Uterus (tissue), 4 donors: ENCODE measurements around the gene DLGAP1. TPM values are rescaled to one million over a fixed set of nuclear protein-coding genes. Genes with fewer than 3 reads are reported as not detected.

Source experiments
- DNase-seq, 2 donors: peaks; one replicate each; pipeline ENCODE4 v3.0.0-alpha.2; 2019 to 2020
- H3K27ac ChIP-seq, 2 donors: fragments of 200-600 bp; sonication (generic); 1 replicate in 1 of 2; 2 replicates in 1 of 2; pipeline ENCODE4 v1.5.1; 2016 to 2018
- H3K27me3 ChIP-seq, 2 donors: fragments of 200-600 bp; sonication (generic); one replicate each; pipeline ENCODE4 v1.5.1; 2018 to 2019; ENCODE audit warnings: control low read depth in 1 of 2
- H3K36me3 ChIP-seq, 2 donors: fragments of 200-600 bp; sonication (generic); one replicate each; pipeline ENCODE4 v1.5.1; 2019; ENCODE audit warnings: control low read depth in 1 of 2
- H3K4me1 ChIP-seq, 2 donors: fragments of 200-600 bp; sonication (generic); one replicate each; pipeline ENCODE4 v1.5.1; 2018 to 2019; ENCODE audit warnings: control low read depth in 1 of 2
- H3K4me3 ChIP-seq, 2 donors: fragments of 200-600 bp; sonication (generic); 1 replicate in 1 of 2; 2 replicates in 1 of 2; pipeline ENCODE4 v1.5.1; 2018 to 2019; ENCODE audit warnings: mild to moderate bottlenecking in 1 of 2
- H3K9me3 ChIP-seq, 2 donors: fragments of 200-600 bp; sonication (generic); one replicate each; pipeline ENCODE4 v1.5.1; 2019; ENCODE audit warnings: control low read depth in 1 of 2
- POLR2A ChIP-seq, 2 donors: fragments of 450-650 bp; IDR thresholded peaks; one replicate each; pipeline ENCODE4 v1.6.1; 2016; ENCODE audit warnings: antibody characterized with exemption in 2 of 2, mild to moderate bottlenecking in 1 of 2, moderate library complexity in 1 of 2
- intact Hi-C: fragments of 100-400 bp; cut with DNase I; formaldehyde crosslinking; loops from one replicate; pipeline ENCODE4 v1.15.1; 2023; ENCODE audit warnings: low total_unique reads
- total RNA-seq, 4 donors: library from RNA; depleted of rRNA in 3 of 4; stranded (reverse); fragments of >200 nt in 3 of 4; gene quantifications; one replicate each; pipeline versions ENCODE4 v1.1.0 to v1.2.4, GENCODE V29; 2014 to 2023
- TF ChIP-seq, protein P1 (sequence below), 4 experiments: fragments of 200-600 bp in 2 of 4; fragments of 450-650 bp in 2 of 4; sonication (generic) in 2 of 4; IDR thresholded peaks; one replicate each; pipeline ENCODE4 v1.5.1; 2016 to 2019; ENCODE audit warnings: antibody characterized with exemption in 4 of 4, mild to moderate bottlenecking in 2 of 4, moderate library complexity in 1 of 4
- donor health status: DM: yes; HTN: yes; CAD: no.

The DLGAP1 gene
- total RNA-seq, 4 donors from 2014 or later = 1.0 to 9.6 (median 3.3) TPM

DNA sequence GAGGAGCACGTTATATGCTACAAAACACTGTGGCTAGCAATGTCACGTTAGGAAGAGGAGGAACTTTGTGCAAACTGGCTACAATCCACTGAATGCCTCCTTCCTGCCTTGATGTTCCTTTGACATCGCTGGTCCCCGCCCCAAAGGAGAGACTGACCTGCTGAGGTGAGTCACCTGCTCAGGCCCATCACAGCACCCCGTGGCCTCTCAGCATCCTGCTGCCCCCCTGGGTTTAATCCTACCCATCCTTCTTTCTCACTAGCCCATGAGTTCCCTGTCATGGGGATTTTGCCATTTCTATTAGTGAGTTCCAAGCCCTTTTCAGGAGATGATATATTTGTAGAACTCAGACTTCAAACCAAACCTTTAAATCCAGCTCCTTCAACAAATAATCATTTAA is 16.2 kb downstream of the DLGAP1 start:
- DNase-seq = no peak
- H3K27me3 ChIP-seq = no peaks in the 10 kb centered on the region
- no peaks in the 10 kb centered on the region for H3K36me3 ChIP-seq
- no peaks in the 10 kb centered on the region for H3K4me1 ChIP-seq
- intact Hi-C loops = no loop called here
- H3K27ac ChIP-seq = no peak overlapping the region
- no peak overlapping the region for H3K4me3 ChIP-seq
- TF ChIP-seq, protein P1, sequence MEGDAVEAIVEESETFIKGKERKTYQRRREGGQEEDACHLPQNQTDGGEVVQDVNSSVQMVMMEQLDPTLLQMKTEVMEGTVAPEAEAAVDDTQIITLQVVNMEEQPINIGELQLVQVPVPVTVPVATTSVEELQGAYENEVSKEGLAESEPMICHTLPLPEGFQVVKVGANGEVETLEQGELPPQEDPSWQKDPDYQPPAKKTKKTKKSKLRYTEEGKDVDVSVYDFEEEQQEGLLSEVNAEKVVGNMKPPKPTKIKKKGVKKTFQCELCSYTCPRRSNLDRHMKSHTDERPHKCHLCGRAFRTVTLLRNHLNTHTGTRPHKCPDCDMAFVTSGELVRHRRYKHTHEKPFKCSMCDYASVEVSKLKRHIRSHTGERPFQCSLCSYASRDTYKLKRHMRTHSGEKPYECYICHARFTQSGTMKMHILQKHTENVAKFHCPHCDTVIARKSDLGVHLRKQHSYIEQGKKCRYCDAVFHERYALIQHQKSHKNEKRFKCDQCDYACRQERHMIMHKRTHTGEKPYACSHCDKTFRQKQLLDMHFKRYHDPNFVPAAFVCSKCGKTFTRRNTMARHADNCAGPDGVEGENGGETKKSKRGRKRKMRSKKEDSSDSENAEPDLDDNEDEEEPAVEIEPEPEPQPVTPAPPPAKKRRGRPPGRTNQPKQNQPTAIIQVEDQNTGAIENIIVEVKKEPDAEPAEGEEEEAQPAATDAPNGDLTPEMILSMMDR (IDR thresholded peaks at IDR 0.05) = no peak
- TF ChIP-seq POLR2A (IDR thresholded peaks at IDR 0.05) = no peak
- H3K9me3 ChIP-seq = no peaks in the 10 kb centered on the region

DNA sequence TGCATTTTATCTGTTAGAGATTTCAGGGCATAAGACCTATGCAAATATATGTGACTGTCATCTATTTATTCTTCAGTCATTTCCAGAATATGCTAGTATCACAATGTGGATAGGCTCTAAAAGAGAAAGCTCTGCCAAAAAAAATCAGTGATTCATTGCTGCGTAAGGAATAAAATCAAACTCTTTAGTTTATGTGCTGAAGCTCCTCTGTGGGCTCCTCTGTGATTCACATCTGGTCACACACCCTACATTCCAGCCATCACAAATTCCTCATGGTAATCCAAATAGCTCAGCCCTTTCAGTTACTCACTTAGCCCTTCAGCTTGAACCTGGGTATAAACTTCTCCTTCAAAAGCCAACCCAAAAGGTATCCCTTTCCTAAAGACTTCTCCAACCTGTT is 21.4 kb downstream of the DLGAP1 start:
- H3K4me1 ChIP-seq = no peaks in the 10 kb centered on the region
- no peak for TF ChIP-seq POLR2A (IDR thresholded peaks at IDR 0.05)
- TF ChIP-seq, protein P1 (IDR thresholded peaks at IDR 0.05) = no peak

DNA sequence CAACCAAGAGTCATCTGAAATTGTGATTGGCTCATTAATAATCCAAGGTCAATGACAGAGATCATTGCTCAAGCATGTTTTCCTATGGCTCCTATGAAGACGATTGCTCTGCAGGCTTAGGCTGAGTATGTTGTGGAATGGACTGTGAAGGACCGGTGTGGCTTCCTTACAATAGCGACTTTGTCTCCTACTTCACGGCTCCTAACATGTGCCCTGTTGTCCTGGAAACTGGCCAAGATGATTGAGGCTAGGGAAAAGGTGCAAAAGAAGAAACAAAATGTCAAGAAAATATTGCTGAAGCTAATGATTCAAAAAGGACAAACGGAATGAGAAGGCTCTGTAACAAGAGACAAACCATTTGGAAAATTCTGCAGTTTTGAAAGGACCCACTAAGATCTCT is 24.3 kb downstream of the DLGAP1 start:
- Histone ChIP-seq H3K4me1 (no peaks in the 10 kb centered on the region), H3K36me3 (no peaks in the 10 kb centered on the region), H3K27ac (no peak overlapping the region), H3K9me3 (no peaks in the 10 kb centered on the region), H3K27me3 (no peaks in the 10 kb centered on the region), H3K4me3 (no peak overlapping the region)
- intact Hi-C loops = no loop called here
- TF ChIP-seq, protein P1 (IDR thresholded peaks at IDR 0.05) = no peak
- no peak for TF ChIP-seq POLR2A (IDR thresholded peaks at IDR 0.05)
- DNase-seq = no peak

More for the DNA sequence above, 21.4 kb downstream of the DLGAP1 start:
- intact Hi-C loops = no loop called here
- Histone ChIP-seq H3K27ac (no peak overlapping the region), H3K27me3 (no peaks in the 10 kb centered on the region), H3K9me3 (no peaks in the 10 kb centered on the region), H3K4me3 (no peak overlapping the region), H3K36me3 (no peaks in the 10 kb centered on the region)
- no peak for DNase-seq

DNA sequence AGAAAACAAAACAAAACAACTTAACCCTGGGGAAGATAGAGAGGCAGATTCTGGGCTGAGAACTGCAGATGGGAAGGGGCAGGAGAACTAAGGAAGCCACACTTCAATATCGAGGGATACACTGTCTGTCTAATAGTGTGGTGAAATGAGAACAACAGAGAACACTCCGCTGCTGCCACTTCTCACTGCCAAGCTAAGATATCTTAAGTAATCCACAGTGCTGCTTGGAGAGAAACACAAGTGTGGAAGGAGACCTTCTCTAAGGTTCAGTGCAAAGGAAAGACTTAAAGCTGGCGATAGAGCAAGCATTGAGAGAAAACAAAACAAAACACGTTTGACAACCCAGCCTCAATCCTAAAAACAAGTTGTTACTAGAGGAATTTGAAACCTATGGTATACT is 37.4 kb downstream of the DLGAP1 start:
- Histone ChIP-seq H3K36me3 (no peaks in the 10 kb centered on the region), H3K27ac (no peak overlapping the region), H3K27me3 (no peaks in the 10 kb centered on the region), H3K4me3 (no peak overlapping the region), H3K4me1 (no peaks in the 10 kb centered on the region), H3K9me3 (no peaks in the 10 kb centered on the region)
- DNase-seq = no peak
- TF ChIP-seq, protein P1 (IDR thresholded peaks at IDR 0.05) = no peak
- TF ChIP-seq POLR2A (IDR thresholded peaks at IDR 0.05) = no peak
- intact Hi-C loops = no loop called here

DNA sequence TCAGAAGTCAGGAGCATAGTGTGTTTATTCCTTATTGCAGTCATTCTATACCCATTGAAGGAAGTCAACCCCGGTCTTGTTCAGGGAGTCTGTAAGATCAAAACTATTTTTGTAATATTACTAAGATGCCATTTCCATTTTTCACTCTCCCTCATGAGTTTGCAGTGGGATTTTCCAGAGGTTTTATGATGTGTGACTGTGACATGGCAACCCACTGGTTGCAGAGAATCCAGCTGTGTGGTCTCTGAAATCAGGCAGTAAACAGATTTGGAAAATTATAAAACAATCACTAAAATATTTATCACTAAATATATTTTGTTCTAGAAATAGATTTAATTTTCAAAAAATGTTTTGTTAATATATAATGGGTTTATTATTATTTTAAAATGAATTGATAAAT is 38.1 kb downstream of the DLGAP1 start:
- Histone ChIP-seq H3K27ac (no peak overlapping the region), H3K36me3 (no peaks in the 10 kb centered on the region), H3K9me3 (no peaks in the 10 kb centered on the region), H3K4me3 (no peak overlapping the region), H3K4me1 (no peaks in the 10 kb centered on the region), H3K27me3 (no peaks in the 10 kb centered on the region)
- TF ChIP-seq, protein P1 (IDR thresholded peaks at IDR 0.05) = no peak
- TF ChIP-seq POLR2A (IDR thresholded peaks at IDR 0.05) = no peak
- intact Hi-C loops = no loop called here
- no peak for DNase-seq
